Activated CD4-positive, alpha-beta T cell treated with anti-CD3 and anti-CD28 coated beads, Interleukin-2, amount 50 U/mL, for 24 hours (primary cell): ENCODE measurements around the gene MLF2.
A peak's percentile ranks its signal among the peaks of the same experiment; 100 is the strongest.

Experiments used
- DNase-seq, 2 donors: peaks; one replicate each; pipeline ENCODE4 v3.0.0-alpha.2; 2020; ENCODE audit warnings: low read depth in 1 of 2, low spot score in 1 of 2

Gene MLF2

GRCh38 chr12:6778574-6779550 is 25.9 kb upstream of the MLF2 start:
- DNase-seq: peak; percentile 77 to 86

GRCh38 chr12:6778217-6778573 is 25.3 kb upstream of the MLF2 start:
- no peak for DNase-seq

- no peak for DNase-seq
These were observed 24.4 kb upstream of the MLF2 start for GRCh38 chr12:6777386-6777785.

GRCh38 chr12:6775185-6776174 is 22.5 kb upstream of the MLF2 start:
- DNase-seq: no peak

- DNase-seq: no peak
These were observed 21.6 kb upstream of the MLF2 start for GRCh38 chr12:6774499-6775062.

GRCh38 chr12:6773590-6774351 is 20.8 kb upstream of the MLF2 start:
- DNase-seq: no peak

- no peak for DNase-seq
These were observed 20.0 kb upstream of the MLF2 start for GRCh38 chr12:6772726-6773589.

GRCh38 chr12:6772331-6772695 is 19.4 kb upstream of the MLF2 start, which contains the start of gene LAG3:
TSS of gene LAG3 (plus strand) at chr12:6772520. CDS start at chr12:6772853, 333 bp downstream.
- DNase-seq: no peak

GRCh38 chr12:6771509-6772330 is 18.8 kb upstream of the MLF2 start:
- DNase-seq: no peak

GRCh38 chr12:6771091-6771495 is 18.2 kb upstream of the MLF2 start:
- DNase-seq: no peak

- no peak for DNase-seq
These were observed 17.7 kb upstream of the MLF2 start for GRCh38 chr12:6770600-6770999.

- DNase-seq: no peak
These were observed 17.2 kb upstream of the MLF2 start for GRCh38 chr12:6770094-6770493.

GRCh38 chr12:6769666-6770065 is 16.7 kb upstream of the MLF2 start:
- DNase-seq: no peak

- no peak for DNase-seq
These were observed 16.0 kb upstream of the MLF2 start for GRCh38 chr12:6768990-6769389.

- no peak for DNase-seq
These were observed 15.5 kb upstream of the MLF2 start for GRCh38 chr12:6768437-6768914.

GRCh38 chr12:6767353-6768319 is 14.7 kb upstream of the MLF2 start:
- no peak for DNase-seq

- DNase-seq: no peak
These were observed 13.9 kb upstream of the MLF2 start for GRCh38 chr12:6766651-6767349.
